Cardiac muscle cell (in vitro differentiated cells and primary cell): Measurements from ENCODE around the gene RAPGEF6. TPM values are rescaled to one million over a fixed set of nuclear protein-coding genes. Genes with fewer than 3 reads are reported as not detected.

Experiments
- DNase-seq, 2 donors: peaks; one replicate each; pipeline versions ENCODE4 v3.0.0 to v3.0.0-alpha.2; 2010 to 2017; ENCODE audit warnings: low read depth in 1 of 2, low spot score in 1 of 2
- H3K27ac ChIP-seq: fragments of 200-600 bp; sonication (generic); 2 replicates; pipeline ENCODE4 v1.5.1; 2016
- H3K27me3 ChIP-seq: fragments of 200-600 bp; sonication (generic); 2 replicates; pipeline ENCODE4 v1.6.0; 2016; ENCODE audit warnings: control low read depth
- H3K36me3 ChIP-seq: fragments of 200-600 bp; sonication (generic); 2 replicates; pipeline ENCODE4 v1.5.1; 2016; ENCODE audit warnings: control low read depth
- H3K4me1 ChIP-seq: fragments of 200-600 bp; sonication (generic); 2 replicates; pipeline ENCODE4 v1.8.1; 2017; ENCODE audit warnings: low read depth, mild to moderate bottlenecking, mixed run types
- H3K4me3 ChIP-seq: fragments of 200-600 bp; sonication (generic); 2 replicates; pipeline ENCODE4 v1.5.1; 2016; ENCODE audit warnings: mild to moderate bottlenecking
- H3K9me3 ChIP-seq: fragments of 200-600 bp; sonication (generic); 2 replicates; pipeline ENCODE4 v1.5.1; 2017; ENCODE audit warnings: low read depth, mild to moderate bottlenecking, control low read depth
- polyA plus RNA-seq: library from polyadenylated mRNA; unstranded; fragments of >200 nt; fragmentation: Nextera tagmentation; extraction: Ambion mirVana; gene quantifications from 2 replicates; pipeline ENCODE4 v1.2.1, GENCODE V29; 2016
- total RNA-seq: library from RNA; depleted of rRNA; stranded (reverse); fragments of >200 nt; gene quantifications from 2 replicates; pipeline ENCODE4 v1.2.3, GENCODE V29; 2016
- TF ChIP-seq, protein P1 (sequence below): IDR thresholded peaks from 2 replicates; pipeline ENCODE4 v1.5.1; 2012; ENCODE audit warnings: low read depth, mild to moderate bottlenecking, low read length

RAPGEF6 gene
- total and polyA plus RNA-seq, 2 experiments from 2014 or later = 10.8 to 22.3 TPM

- Histone ChIP-seq H3K27me3 (no peaks in the 10 kb centered on the region), H3K4me1 (no peaks in the 10 kb centered on the region), H3K4me3 (no peak overlapping the region), H3K36me3 (no peaks in the 10 kb centered on the region), H3K9me3 (no peaks in the 10 kb centered on the region), H3K27ac (no peak overlapping the region)
- no peak for DNase-seq
- TF ChIP-seq, protein P1, sequence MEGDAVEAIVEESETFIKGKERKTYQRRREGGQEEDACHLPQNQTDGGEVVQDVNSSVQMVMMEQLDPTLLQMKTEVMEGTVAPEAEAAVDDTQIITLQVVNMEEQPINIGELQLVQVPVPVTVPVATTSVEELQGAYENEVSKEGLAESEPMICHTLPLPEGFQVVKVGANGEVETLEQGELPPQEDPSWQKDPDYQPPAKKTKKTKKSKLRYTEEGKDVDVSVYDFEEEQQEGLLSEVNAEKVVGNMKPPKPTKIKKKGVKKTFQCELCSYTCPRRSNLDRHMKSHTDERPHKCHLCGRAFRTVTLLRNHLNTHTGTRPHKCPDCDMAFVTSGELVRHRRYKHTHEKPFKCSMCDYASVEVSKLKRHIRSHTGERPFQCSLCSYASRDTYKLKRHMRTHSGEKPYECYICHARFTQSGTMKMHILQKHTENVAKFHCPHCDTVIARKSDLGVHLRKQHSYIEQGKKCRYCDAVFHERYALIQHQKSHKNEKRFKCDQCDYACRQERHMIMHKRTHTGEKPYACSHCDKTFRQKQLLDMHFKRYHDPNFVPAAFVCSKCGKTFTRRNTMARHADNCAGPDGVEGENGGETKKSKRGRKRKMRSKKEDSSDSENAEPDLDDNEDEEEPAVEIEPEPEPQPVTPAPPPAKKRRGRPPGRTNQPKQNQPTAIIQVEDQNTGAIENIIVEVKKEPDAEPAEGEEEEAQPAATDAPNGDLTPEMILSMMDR = no peak
Measured at GRCh38 chr5:131571669-131572168, 63.3 kb downstream of the RAPGEF6 start.

- Histone ChIP-seq H3K4me1 (no peaks in the 10 kb centered on the region), H3K4me3 (no peak overlapping the region), H3K36me3 (no peaks in the 10 kb centered on the region), H3K27ac (no peak overlapping the region), H3K27me3 (no peaks in the 10 kb centered on the region), H3K9me3 (no peaks in the 10 kb centered on the region)
- TF ChIP-seq, protein P1 = no peak
- DNase-seq = peak in 1 of 2 donors; percentile 48
Measured at GRCh38 chr5:131570757-131571156, 64.3 kb downstream of the RAPGEF6 start.

GRCh38 chr5:131564229-131564652, 70.8 kb downstream of the RAPGEF6 start:
- Histone ChIP-seq H3K4me3 (no peak overlapping the region), H3K36me3 (no peaks in the 10 kb centered on the region), H3K9me3 (no peaks in the 10 kb centered on the region), H3K27me3 (no peaks in the 10 kb centered on the region), H3K4me1 (peaks cover 7% of the 10 kb centered on the region), H3K27ac (peak overlapping the region; percentile 47)
- TF ChIP-seq, protein P1 = no peak
- DNase-seq = no peak

- peaks cover 7% of the 10 kb centered on the region for H3K4me1 ChIP-seq
- H3K27ac ChIP-seq = peak overlapping the region; percentile 47
- no peaks in the 10 kb centered on the region for H3K27me3 ChIP-seq
- H3K4me3 ChIP-seq = no peak overlapping the region
- peak in 1 of 2 donors; percentile 1 for DNase-seq
- H3K9me3 ChIP-seq = no peaks in the 10 kb centered on the region
- TF ChIP-seq, protein P1 = no peak
- H3K36me3 ChIP-seq = no peaks in the 10 kb centered on the region
Measured at GRCh38 chr5:131563434-131564228, 71.4 kb downstream of the RAPGEF6 start.

DNA sequence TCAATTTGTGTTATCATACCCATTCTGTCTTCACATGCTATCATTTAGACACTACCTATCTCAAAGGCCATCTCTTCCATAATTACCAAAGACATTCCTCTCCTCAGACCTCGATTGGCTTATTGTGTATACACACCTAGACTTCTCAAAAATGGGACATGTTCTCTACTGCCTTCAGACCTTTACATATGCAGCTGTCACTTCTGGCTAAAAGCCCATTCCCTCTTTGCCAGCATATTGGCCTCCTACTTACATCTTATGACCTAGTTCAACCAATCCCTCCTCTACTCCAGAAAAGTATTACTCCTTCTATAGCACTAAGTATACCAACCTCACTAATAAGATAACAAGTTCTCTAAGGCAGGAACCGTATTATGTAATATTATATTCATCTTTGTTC, 84.4 kb downstream of the RAPGEF6 start:
- peaks cover 7% of the 10 kb centered on the region for H3K36me3 ChIP-seq
- no peak overlapping the region for H3K4me3 ChIP-seq
- no peak for DNase-seq
- TF ChIP-seq, protein P1 = no peak
- no peaks in the 10 kb centered on the region for H3K4me1 ChIP-seq
- H3K9me3 ChIP-seq = no peaks in the 10 kb centered on the region
- H3K27ac ChIP-seq = no peak overlapping the region
- H3K27me3 ChIP-seq = no peaks in the 10 kb centered on the region
